CD4-positive, alpha-beta T cell treated with Interferon alpha-2 for 1 hour (primary cell): Measurements from ENCODE around the gene C10orf143.
A peak's percentile ranks its signal among the peaks of the same experiment; 100 is the strongest.
"Not testable (repeated sequence)": the region's sequence is repeated elsewhere in the genome, so short reads cannot be mapped to it uniquely, and the experiment has no call there.

Experiments
- DNase-seq, 2 donors: peaks; one replicate each; pipeline ENCODE4 v3.0.0-alpha.2; 2020 to 2022

C10orf143 gene

GRCh38 chr10:130110246-130111112 lies at the start of gene C10orf143:
TSS of gene C10orf143 (minus strand) at chr10:130110830. CDS start at chr10:130110772, 58 bp downstream.
- DNase-seq: peak; percentile 96 to 98

- no peak for DNase-seq
Observed at GRCh38 chr10:130159192-130159794, 48.7 kb upstream of the C10orf143 start.

- no peak for DNase-seq
Observed at GRCh38 chr10:130146042-130146441, 35.4 kb upstream of the C10orf143 start.

- no peak for DNase-seq
Observed at GRCh38 chr10:130141878-130142277, 31.2 kb upstream of the C10orf143 start.

GRCh38 chr10:130141460-130141859 lies 30.8 kb upstream of the C10orf143 start:
- no peak for DNase-seq

GRCh38 chr10:130141038-130141437 lies 30.4 kb upstream of the C10orf143 start:
- DNase-seq: no peak

- no peak for DNase-seq
Observed at GRCh38 chr10:130140425-130140824, 29.8 kb upstream of the C10orf143 start.

- no peak for DNase-seq
Observed at GRCh38 chr10:130138479-130138866, 27.8 kb upstream of the C10orf143 start.

- no peak for DNase-seq
Observed at GRCh38 chr10:130137659-130138478, 27.2 kb upstream of the C10orf143 start.

GRCh38 chr10:130137090-130137448 lies 26.4 kb upstream of the C10orf143 start:
- no peak for DNase-seq

- peak; percentile 80 to 88 for DNase-seq
Observed at GRCh38 chr10:130136226-130137089, 25.8 kb upstream of the C10orf143 start, which contains the start of gene GLRX3. TSS of gene GLRX3 (plus strand) at chr10:130136391. CDS start at chr10:130136421, 30 bp downstream.

- DNase-seq: no peak
Observed at GRCh38 chr10:130135676-130136225, 25.1 kb upstream of the C10orf143 start.

- DNase-seq: no peak
Observed at GRCh38 chr10:130128922-130129321, 18.3 kb upstream of the C10orf143 start.

- no peak for DNase-seq
Observed at GRCh38 chr10:130128062-130128781, 17.6 kb upstream of the C10orf143 start.

- peak; percentile 43 to 68 for DNase-seq
Observed at GRCh38 chr10:130127364-130128061, 16.9 kb upstream of the C10orf143 start.

GRCh38 chr10:130121486-130122079 lies 11.0 kb upstream of the C10orf143 start:
- no peak for DNase-seq

- not testable (repeated sequence) for DNase-seq
Observed at GRCh38 chr10:130117535-130117934, 6.9 kb upstream of the C10orf143 start.

- DNase-seq: not testable (repeated sequence)
Observed at GRCh38 chr10:130116942-130117341, 6.3 kb upstream of the C10orf143 start.

- no peak for DNase-seq
Observed at GRCh38 chr10:130112821-130113220, 2.2 kb upstream of the C10orf143 start.

- DNase-seq: peak in 1 of 2 donors; percentile 21
Observed at GRCh38 chr10:130111852-130112180, 1.2 kb upstream of the C10orf143 start.
